HG03159 (cell line): ENCODE measurements around the gene KCNAB2.
"Not testable (repeated sequence)": the region's sequence is repeated elsewhere in the genome, so short reads cannot be mapped to it uniquely, and the experiment has no call there.

Experiments used
- ATAC-seq: cut with Tn5 transposase; IDR thresholded peaks from one replicate; pipeline ENCODE4 v1.9.1; 2021; ENCODE audit warnings: mild to moderate bottlenecking, moderate library complexity; ENCODE audit not compliant: unreplicated experiment

Gene KCNAB2

GRCh38 chr1:6009120-6010040, 36.3 kb upstream of the KCNAB2 start:
- ATAC-seq, result no peak

- no peak for ATAC-seq
Measured at GRCh38 chr1:6010554-6010953, 35.1 kb upstream of the KCNAB2 start.

GRCh38 chr1:6011161-6011945, 34.3 kb upstream of the KCNAB2 start:
- no peak for ATAC-seq

GRCh38 chr1:6011946-6012258, 33.8 kb upstream of the KCNAB2 start:
- ATAC-seq, result no peak

GRCh38 chr1:6012529-6013318, 33.0 kb upstream of the KCNAB2 start:
- no peak for ATAC-seq

- ATAC-seq, result no peak
Measured at GRCh38 chr1:6013491-6013890, 32.2 kb upstream of the KCNAB2 start.

GRCh38 chr1:6014130-6014999, 31.3 kb upstream of the KCNAB2 start:
- no peak for ATAC-seq

GRCh38 chr1:6016191-6016865, 29.4 kb upstream of the KCNAB2 start:
- no peak for ATAC-seq

GRCh38 chr1:6017654-6018053, 28.0 kb upstream of the KCNAB2 start:
- ATAC-seq, result not testable (repeated sequence)

- no peak for ATAC-seq
Measured at GRCh38 chr1:6019166-6019845, 26.4 kb upstream of the KCNAB2 start.

GRCh38 chr1:6022193-6022592, 23.5 kb upstream of the KCNAB2 start:
- no peak for ATAC-seq

- no peak for ATAC-seq
Measured at GRCh38 chr1:6023346-6023745, 22.3 kb upstream of the KCNAB2 start.

GRCh38 chr1:6024376-6024775, 21.3 kb upstream of the KCNAB2 start:
- no peak for ATAC-seq

GRCh38 chr1:6025269-6026094, 20.2 kb upstream of the KCNAB2 start:
- no peak for ATAC-seq

- peak; percentile 77 for ATAC-seq
Measured at GRCh38 chr1:6026095-6026809, 19.4 kb upstream of the KCNAB2 start.

- no peak for ATAC-seq
Measured at GRCh38 chr1:6027591-6027990, 18.1 kb upstream of the KCNAB2 start.

GRCh38 chr1:6028042-6028850, 17.4 kb upstream of the KCNAB2 start:
- ATAC-seq, result peak; percentile 33
